GM19452 (cell line): Measurements from ENCODE around the gene PGAM5.

Experiments
- ATAC-seq: cut with Tn5 transposase; IDR thresholded peaks from one replicate; pipeline ENCODE4 v1.9.1; 2021; ENCODE audit not compliant: unreplicated experiment

Gene PGAM5

GRCh38 chr12:132719141-132719953 is 8.7 kb downstream of the PGAM5 start:
- no peak for ATAC-seq

GRCh38 chr12:132719954-132720324 is 9.3 kb downstream of the PGAM5 start:
- ATAC-seq: no peak

GRCh38 chr12:132720606-132721345 is 10.1 kb downstream of the PGAM5 start:
- no peak for ATAC-seq

- ATAC-seq: no peak
Observed at GRCh38 chr12:132723015-132723763, 12.5 kb downstream of the PGAM5 start.

- ATAC-seq: no peak
Observed at GRCh38 chr12:132723764-132724140, 13.1 kb downstream of the PGAM5 start.

GRCh38 chr12:132724506-132725241 is 14.0 kb downstream of the PGAM5 start:
- ATAC-seq: no peak

GRCh38 chr12:132726386-132726785 is 15.7 kb downstream of the PGAM5 start:
- no peak for ATAC-seq

GRCh38 chr12:132727091-132727794 is 16.6 kb downstream of the PGAM5 start:
- no peak for ATAC-seq

GRCh38 chr12:132728502-132728901 is 17.9 kb downstream of the PGAM5 start:
- no peak for ATAC-seq

GRCh38 chr12:132729541-132730320 is 19.1 kb downstream of the PGAM5 start:
- ATAC-seq: no peak

GRCh38 chr12:132730353-132730752 is 19.7 kb downstream of the PGAM5 start:
- no peak for ATAC-seq

GRCh38 chr12:132731574-132731973 is 20.9 kb downstream of the PGAM5 start:
- no peak for ATAC-seq

- ATAC-seq: no peak
Observed at GRCh38 chr12:132734206-132734605, 23.6 kb downstream of the PGAM5 start.

GRCh38 chr12:132735496-132735895 is 24.9 kb downstream of the PGAM5 start:
- no peak for ATAC-seq

GRCh38 chr12:132736378-132736777 is 25.7 kb downstream of the PGAM5 start:
- no peak for ATAC-seq

- no peak for ATAC-seq
Observed at GRCh38 chr12:132736913-132737312, 26.3 kb downstream of the PGAM5 start.

GRCh38 chr12:132739600-132740312 is 29.1 kb downstream of the PGAM5 start:
- no peak for ATAC-seq

GRCh38 chr12:132740313-132740646 is 29.6 kb downstream of the PGAM5 start:
- ATAC-seq: no peak

- no peak for ATAC-seq
Observed at GRCh38 chr12:132740652-132741051, 30.0 kb downstream of the PGAM5 start.
